GM21619 (cell line): ENCODE data around the gene TRAF3IP1.

Experiments used
- ATAC-seq: cut with Tn5 transposase; IDR thresholded peaks from one replicate; pipeline ENCODE4 v1.9.1; 2021; ENCODE audit not compliant: unreplicated experiment

The TRAF3IP1 gene

DNA sequence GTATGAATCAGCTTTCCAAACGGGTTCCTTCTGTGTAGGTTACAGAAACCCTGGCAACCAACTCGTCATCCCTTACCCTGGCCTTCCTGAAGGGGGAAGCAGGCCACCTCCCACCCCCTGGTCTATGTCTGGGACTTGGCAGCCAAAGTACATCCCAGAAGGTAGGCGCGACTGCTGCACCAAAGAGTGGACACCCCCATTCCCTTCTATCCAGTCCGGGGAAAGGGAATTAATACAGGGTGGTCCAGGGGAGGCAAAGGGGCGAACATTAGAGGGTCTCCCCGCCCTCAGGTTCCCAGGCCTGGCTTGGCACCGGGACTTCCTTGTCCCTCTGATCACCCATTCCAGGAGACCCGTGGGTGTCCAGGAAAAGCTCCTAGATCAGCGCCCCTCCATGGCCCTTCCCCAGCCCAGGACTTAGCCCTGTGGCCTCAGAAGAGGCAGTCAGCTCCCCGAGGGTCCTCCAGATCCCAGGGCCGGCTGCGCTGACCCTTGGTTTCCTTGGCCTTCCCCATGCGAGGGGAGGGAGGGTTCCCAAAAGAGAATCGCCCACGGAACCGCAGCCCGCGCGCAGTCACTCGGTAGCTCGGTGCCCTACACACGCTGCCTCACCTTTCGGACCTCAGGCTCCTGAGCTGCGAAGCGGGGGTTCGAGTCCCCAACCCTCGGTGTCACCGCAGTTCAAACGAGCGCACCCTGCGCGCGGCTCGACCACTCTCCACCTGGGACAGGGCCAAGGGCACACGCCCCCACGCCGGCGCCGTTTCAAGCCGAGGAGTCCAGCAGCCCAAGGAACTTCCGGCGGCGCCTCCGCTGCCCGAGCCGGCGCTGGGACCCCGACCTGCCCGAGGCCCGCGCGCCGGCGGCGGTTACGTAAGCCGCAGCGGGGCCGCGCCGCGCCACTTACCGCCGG lies 32.3 kb upstream of the TRAF3IP1 start, which contains the start of gene PER2:
Gene PER2, minus strand, starts transcription at position 874 of the 913 bp plus-strand sequence. CDS start 10,674 bp downstream, outside the sequence.
- peak; percentile 35 for ATAC-seq

DNA sequence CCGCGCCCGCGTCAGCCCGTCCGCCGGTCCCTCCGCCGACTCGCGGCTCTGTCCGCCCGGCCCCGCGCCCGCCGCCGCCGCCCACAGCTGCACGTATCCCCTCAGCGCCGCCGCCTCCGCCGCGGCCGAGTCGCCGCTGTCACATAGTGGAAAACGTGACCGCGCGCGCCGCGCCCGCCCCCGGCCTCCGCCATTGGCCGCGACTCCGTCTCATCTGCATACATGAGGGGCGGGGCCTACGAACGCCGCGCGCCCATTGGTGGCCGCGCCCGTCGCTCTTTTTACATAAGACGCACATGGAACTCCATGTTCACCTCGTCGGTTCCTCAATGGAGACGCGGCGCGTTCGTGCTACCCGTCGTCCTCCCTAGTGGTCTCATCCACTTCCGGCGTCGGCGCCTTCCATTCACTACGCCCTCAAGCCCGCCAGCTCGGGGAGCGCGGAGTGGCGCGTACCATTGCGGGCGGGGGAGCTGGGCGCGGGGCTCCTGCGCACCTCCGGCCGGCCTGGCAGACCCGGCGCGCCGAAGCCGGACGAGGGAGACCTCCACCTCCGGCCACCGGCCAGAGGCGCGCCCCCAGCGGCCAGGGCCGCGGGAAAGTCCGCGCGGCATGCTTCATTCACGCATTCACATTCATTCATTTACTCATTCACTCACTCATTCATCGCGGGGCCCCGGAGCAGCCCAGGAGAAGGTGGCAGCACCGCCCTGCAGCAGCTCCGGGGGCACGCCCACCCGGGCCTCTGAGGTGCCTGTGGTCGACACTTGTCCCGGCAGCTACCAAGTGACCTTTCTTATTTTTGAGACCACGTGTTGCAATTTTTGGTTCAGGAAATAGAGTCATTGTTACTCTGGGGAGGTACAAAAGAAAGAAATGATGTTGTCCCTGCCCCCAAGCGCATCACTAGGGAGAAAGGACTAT lies 31.4 kb upstream of the TRAF3IP1 start:
- ATAC-seq: peak; percentile 89

DNA sequence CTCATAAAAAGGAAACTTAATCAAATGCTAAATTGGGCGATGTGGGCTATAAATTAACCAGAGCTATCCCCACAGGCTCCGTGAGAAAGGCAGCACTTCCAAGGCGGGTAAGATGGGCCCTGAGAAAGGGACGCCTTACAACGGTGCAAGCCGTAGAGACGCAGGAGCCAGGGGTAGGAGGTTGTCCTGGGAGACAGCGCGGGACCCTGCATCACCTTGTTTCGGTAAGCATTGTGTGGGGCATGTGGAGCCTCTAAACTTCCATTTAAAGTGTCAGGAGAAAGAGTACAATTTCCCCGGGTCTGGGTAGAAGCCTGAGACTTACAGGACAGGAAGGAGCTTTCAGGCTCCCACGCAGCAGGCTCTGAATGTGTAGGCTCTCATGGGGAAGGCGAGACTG lies 30.7 kb upstream of the TRAF3IP1 start:
- ATAC-seq: no peak

DNA sequence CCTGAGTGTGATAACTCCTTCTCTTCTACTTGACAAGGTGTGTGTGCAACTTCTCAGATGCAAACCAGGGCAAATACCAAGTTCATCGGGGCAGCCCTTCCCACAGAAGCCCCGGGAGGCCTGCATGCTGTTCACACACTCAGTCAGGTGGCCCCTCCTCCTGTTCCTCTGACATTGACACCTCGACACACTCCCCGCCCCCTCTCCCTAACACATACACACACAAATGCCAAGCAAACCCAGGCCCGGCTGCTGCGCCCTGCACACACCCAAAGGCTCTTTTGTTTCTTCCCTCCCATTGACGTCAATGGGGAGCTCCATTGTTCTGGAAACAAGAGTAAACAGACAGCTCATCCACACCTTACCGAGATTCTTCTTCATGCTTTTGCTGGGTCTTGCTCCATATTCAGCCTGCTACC lies 30.2 kb upstream of the TRAF3IP1 start:
- ATAC-seq: no peak

DNA sequence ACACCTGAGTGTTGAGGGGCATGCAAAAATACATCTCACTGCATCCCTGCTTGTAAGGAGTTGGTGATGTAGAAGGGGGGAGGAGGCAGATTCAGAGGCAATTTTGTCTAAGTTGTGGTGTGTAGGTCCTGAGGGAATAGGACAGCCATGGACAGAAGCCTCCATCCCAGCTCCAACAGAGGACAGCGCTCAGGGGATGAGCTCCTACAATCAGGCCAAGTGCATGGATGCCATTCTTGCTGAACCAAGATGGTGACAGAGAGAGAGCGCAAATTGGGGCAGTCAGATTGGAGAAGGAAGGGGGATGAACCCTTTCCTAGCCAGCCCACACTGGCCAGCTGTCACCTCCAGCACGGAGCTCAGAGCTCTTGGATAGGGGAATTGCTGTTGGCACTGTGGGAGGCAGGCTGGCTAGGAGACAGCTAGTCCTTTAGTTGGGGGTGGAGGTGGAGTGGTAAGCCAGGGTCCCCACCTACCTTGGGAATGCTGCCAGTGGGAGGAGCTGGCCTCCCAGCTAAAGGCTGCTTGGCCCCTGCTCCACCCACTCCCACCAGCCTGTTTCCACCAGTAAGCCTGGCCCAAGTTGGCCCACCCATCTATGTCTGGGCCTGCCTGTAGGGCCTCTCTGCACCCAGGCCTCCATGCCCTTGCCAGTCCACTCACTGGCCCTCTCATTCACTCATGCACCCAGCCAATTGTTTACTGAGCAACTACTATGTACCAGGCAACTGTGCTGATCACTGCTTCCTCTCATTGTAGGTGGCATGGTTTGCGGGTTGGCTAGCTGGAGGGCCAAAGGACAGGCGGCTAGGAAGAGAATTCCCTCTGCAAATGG lies 29.4 kb upstream of the TRAF3IP1 start:
- ATAC-seq: no peak

DNA sequence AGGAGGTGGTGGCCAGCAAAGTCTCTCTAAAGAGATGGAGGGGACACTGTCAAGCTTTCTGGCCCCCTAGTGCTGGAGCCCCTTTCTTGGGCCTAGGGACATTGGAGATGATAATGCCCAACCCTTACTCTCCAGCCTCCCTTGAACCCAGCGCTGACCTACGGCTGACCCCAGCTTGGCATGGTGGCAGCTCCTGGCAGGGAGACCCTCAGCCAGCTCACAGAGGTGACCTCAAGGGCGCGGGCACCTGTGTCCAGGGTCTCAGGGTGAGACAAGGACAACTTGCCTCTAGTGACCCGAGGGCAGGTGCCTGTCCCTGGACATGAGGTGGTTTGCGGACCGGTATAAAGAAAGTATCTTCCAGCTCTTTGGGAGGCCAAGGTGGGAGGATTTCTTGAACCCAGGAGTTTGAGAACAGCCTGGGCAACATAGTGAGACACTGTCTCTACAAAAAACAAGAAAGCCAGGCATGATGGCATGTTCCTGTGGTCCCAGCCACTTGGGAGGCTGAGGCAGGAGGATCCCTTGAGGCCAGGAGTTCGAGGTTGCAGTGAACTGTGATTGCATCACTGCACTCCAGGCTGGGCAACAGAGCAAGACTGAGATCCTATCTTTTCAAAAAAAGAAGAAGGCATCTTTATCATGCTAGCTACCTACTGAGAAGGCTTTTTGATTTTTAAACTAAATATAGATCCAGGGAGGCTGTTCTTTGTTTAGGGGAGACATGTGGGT lies 28.6 kb upstream of the TRAF3IP1 start:
- ATAC-seq: no peak

DNA sequence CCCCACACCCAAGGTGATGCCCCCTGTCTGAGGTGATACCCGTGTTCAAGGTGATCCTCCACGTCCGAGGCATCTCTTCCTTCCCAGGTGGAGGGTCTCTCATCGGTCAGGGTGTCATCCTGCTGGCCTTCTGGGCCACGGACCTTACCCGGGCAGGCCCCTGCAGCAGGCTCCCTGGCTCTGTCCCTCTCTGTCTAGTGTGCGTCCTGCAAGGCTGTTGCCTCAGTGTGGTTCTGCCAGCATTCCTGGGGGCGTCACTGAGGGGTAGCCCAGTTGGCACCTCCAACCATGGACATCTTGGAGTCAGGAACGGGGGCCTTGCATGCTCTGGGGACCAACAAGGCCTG lies 26.3 kb upstream of the TRAF3IP1 start:
- ATAC-seq: no peak

DNA sequence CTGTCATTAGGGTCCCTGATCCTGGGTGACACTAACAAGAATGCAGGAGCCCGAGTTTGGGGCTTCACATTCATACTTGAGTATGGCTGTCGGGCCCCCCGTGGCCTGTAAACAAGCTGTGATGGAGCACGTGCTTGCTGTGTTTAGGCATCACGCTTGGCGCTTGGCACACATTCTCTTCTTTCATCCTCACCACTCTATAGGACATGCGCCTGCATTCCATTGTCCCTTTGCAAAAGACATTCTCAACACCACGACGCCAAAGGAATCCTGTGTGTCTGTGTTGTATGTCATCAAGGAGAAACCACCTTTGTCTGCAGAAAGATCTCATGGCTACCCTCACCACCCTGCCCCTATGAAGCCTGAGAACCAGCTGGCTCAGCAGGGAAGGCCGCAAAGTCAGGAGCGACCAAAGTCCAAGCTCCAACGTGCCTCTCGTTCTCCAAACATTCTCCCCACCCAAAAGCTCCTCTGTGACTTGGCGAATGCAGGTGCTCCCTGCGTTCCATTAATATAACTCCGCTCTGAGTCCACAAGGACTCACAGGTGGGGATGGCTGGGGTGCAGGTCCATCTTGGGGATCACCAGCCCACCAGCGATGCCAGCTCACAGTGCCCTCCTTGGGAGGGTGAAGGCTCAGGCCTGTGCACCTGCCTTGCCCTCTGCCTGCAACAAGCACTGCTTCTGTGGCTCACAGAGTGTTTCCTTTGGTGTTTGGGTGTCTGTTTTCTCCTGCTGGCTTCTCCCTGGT lies 25.8 kb upstream of the TRAF3IP1 start:
- ATAC-seq: no peak

DNA sequence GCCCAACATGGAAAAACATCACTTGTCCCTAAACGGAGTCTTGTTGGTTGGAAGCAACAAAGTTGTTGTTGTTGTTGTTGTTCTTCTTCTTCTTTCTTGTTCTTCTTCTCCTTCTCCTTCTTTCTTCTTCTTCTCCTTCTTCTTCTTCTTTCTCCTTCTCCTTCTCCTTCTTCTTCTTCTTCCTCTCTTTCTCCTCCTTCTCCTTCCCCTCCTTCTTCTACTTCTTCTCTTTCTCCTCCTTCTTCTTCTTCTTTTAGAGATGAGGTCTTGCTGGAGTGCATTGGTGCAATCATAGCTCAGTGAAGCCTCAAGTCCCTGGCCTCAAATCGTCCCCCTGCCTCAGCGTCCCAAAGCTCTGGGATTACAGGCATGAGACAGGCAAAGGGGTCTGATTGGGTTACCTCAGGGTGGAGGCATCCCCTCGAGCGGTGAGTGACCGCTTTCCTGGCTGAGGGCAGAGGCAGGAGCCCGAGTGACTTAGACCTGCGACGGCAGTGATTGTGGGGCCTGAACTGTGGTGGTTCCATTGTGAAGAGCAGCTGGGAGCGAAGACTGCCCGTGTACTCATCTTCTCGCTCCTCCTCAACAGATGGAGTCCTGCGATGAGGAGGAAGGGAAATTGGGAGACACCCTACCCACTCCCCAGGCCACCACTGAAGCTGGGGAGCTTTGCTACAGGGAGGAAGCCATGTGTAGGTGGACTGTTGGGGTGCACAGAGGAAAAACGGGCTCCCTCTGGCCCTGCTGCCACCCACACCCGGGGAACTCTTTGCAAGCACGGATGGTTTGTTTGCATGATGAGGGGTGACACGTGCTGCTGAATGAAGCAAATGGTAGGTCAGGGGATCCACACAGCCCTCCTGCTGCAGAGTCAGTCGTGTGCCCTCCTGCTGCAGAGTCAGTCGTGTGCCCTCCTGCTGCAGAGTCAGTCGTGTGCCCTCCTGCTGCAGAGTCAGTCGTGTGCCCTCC lies 24.9 kb upstream of the TRAF3IP1 start:
- no peak for ATAC-seq

DNA sequence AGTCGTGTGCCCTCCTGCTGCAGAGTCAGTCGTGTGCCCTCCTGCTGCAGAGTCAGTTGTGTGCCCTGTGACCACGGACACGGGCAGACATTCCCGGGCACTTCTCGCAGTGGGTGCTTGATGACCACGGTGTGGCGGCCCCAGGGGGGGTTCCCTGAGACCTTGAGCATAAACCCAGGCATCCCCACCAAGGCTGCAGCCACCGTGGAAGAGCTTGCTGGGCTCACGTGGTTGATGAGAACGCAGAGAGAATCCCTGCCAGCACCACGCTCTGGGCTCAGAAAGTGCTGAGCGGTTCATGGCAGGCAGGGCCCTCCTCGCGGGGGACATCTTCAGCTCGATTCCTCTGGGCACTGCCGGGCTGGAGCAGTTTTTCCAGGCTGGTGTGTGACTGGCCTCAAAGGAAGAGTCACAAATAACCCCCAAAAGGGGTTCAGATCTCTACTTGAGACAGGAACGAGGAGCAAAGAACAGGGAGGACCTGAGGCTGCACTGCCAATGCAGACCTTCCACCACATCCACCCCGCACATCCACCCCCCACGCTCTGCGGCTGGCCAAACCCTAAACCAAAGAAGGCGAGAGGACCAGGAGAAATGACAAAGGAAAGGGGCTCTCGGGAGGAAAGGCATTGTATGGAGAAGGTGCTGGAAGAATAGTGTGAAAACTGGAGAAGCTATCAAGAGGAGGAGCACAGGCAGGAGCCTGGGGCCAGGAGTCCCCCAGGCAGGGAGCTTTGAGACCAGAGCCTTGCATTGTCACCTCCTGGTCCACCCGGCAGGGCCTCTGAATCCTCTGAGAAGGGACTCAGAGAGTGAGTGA lies 23.5 kb upstream of the TRAF3IP1 start:
- ATAC-seq: no peak

DNA sequence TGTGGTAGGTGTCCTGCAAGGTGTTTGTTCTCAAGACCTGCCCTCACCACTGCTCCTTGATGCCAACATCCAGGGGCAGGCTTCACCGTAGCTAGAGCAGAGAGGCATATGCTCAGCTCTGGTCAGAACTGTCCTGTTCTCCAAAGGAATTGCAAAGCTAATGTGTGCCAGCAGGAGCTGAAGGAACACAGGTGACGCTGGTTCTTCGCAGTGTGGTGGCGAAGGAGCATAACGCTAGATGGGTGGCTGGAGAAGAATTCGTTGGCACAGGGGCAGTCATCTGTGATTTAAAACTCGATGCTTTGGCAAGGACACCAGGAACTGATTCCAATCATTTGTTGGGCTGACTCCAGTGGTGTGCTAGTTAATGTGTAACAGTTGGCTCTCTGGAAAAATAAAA lies 20.5 kb upstream of the TRAF3IP1 start:
- no peak for ATAC-seq

DNA sequence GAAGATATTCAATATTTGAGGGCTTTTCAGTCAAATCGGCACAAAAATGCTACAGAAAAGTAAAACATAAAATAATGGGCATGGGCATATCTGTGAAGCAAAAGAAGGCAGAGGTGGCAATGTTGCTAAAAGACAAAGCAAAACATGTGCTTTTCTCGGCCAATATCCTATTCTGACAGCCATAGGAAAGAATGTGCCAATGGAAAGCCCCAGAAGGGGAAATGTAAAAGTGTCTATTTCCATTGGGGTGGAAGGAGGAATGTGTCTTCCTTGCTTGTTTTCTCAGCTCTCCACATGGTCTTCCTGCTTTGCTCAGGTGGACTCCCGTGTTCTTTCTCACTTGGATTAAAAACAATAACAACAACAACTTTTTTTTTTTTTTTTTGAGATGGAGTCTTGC lies 18.2 kb upstream of the TRAF3IP1 start:
- no peak for ATAC-seq

DNA sequence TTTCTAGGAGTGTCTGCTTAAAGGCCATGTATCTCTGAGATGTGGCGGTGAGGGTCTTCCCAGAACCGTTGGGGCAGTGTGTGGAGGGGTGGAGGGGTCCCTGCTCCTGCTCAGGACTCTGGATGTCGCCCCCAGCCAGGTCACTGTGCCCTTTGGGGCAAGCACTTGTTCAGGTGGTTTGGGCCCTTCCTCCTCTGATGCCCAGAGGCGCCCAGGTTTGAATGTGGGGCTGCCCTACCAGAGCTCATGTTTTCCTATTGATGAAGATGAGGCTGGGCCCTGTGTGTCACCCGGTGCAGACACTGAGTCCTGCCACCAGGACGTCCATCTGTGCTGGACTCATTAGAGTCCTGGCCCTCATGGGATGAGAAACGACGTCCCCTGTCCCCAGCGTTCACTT lies 17.6 kb upstream of the TRAF3IP1 start:
- ATAC-seq: no peak

DNA sequence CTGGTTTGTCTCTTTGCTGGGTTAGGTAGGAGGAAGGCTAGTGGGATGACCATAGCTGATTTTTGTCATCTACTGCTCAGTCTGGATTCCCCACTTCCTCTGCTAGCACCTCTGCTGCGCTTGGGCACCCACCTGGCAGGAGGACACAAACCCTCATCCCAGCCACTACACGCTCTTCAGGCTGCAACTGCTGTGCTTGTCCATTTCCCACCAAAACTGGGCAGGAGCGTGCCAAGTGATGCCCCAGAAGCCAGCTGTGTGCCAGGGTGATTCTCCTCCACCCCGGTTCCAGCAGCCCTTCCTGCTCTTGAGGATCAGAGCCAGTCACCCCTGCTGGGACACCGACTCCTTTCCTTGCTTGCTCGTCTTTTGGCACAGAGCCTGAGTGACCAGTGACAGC lies 16.2 kb upstream of the TRAF3IP1 start:
- no peak for ATAC-seq

DNA sequence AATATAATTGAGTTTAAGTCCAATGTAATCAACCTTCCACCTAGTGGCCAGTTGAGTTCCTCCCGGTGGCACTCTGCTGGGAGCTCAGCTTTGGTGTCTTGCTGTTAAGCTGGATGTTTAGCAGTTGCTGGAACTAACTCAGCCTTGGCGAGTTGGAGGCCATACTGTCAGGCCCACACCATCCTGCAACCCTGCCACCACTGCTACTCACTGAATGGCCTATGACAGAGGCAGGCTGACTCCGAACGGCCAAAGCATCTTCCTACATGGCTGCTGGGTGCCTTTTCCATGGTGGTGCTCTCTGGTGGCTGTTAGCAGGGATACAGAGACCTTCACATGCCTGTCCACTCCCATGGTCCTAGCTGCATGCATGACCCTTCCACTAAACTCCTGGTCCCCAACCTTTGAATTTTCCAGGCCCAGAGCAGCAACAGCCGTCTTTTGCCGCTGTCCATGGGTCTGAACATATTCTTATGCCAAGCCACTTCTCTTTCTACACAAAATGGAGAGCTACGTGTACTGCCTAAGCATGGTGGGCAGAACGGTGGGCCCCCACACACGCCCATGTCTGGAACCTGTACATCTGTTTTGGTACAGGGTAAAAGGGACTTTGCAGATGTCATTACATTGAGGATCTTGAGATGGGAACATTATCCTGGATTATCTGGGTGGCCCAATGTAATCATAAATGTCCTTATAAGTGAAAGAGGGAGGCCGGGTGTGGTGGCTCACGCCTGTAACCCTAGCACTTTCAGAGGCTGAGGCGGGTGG lies 15.0 kb upstream of the TRAF3IP1 start:
- ATAC-seq: no peak

DNA sequence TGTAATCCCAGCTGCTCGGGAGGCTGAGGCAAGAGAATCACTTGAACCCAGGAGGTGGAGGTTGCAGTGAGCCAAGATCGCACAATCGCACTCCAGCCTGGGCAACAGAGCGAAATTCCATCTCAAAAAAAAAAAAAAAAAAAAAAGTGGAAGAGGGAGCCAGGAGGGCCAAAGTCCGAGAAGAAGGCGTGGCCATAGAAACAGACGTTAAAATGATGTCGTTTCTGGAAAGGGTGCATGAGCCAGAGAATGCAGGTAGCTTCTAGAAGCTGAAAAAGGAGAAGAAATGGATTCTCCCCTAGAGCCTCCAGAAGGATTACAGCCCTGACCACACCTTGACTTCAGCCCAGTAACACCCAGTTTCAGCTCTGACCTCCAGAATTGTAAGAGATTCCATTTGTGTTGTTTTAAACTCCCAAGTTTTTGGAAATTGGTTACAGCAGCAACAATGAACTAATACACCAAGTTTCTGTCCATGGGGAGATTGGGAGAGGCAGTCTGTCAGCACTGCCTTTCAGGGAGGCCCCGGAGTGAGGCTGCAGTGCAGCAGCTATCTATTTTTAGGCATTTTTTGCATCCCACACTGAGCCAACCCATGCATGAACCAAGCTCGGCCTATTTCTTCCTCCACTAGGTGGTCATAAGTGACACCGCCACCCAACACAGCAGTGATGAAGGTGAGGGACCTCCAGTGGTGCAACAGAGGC lies 14.2 kb upstream of the TRAF3IP1 start:
- ATAC-seq: no peak
